ENCODE results near the gene CTSC. TPM values are rescaled to one million over a fixed set of nuclear protein-coding genes. Genes with fewer than 3 reads are reported as not detected.

CTSC gene
- total and polyA plus RNA-seq, 9 of the 15 experiments (the other 6 are each of a cell fraction or from before 2014, with no cell fraction given), result 113 to 403 (median 187) TPM

DNA sequence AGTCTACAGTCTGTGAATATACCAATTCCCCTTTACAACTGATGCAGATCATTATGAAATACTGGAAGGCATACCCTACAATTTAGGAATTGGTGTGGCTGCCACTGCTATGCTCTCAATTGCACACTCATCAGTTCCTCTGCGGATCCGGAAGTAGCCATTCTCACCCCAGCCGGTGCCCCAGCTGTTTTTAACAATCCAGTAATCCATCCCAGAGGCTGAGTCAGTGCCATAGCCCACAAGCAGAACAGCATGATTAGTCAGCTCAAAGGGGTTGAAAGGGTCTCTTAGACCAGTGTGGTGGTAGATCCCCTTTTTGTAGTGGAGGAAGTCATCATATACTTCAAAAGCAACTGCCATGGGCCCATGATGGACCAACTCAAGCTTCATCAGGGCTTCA lies 43.6 kb downstream of the CTSC start (continued):
- TF ChIP-seq ZNF174 (CRISPR knock-in tag; IDR thresholded peaks at IDR 0.05) (no peak), RFX1 (IDR thresholded peaks at IDR 0.05) (no peak), ZNF140 (CRISPR knock-in tag; IDR thresholded peaks at IDR 0.05) (no peak)

GRCh38 chr11:88292171-88292843 lies 45.2 kb downstream of the CTSC start:
- no peaks in the 10 kb centered on the region for H4K20me1 ChIP-seq (replicated peaks; ENCODE audit: control insufficient read depth, insufficient read depth, low read length)
- intact Hi-C loops (cut with micrococcal nuclease), result no loop called here
- H3K4me3 ChIP-seq, result no peak overlapping the region
- no peak overlapping the region for H3K9ac ChIP-seq (ENCODE audit: insufficient read depth in 1 of 2, low read depth in 2 of 2, low read length in 2 of 2)
- FAIRE-seq, result no peak
- H3K79me2 ChIP-seq (ENCODE audit: control insufficient read depth, insufficient read depth, low read length), result no peaks in the 10 kb centered on the region
- no TSS peak for BruUV-seq (replicated peaks)
- no peak for DNase-seq (ENCODE audit: extremely low read depth in 1 of 4, low spot score in 3 of 4)
- ChIA-PET CTCF (ENCODE audit: low intra/inter-chr PET ratio) (no interaction called here), POLR2A (no interaction called here)
- TF ChIP-seq NFIC (IDR thresholded peaks at IDR 0.05) (peak; percentile 67), ZNF133 (CRISPR knock-in tag; IDR thresholded peaks at IDR 0.05) (no peak), NFE2 (IDR thresholded peaks at IDR 0.05; ENCODE audit: low read depth) (no peak)
- H3K4me2 ChIP-seq (ENCODE audit: insufficient read depth, low read length), result no peak overlapping the region
- peaks cover 91% of the 10 kb centered on the region for H3K36me3 ChIP-seq (ENCODE audit: control insufficient read depth, insufficient read depth, low read length)
- H3K9me3 ChIP-seq (replicated peaks; ENCODE audit: control insufficient read depth, insufficient read depth, low read depth, low read length), result no peaks in the 10 kb centered on the region
- no peak for ATAC-seq
- WGBS (ENCODE audit: insufficient coverage, low coverage, missing lambda C conversion rate), result 87% methylated on average over 3 of the region's 3 CpGs
- H3K4me1 ChIP-seq (replicated peaks in 1 of 2; ENCODE audit: control insufficient read depth in 2 of 2, insufficient read depth in 2 of 2, low read length in 2 of 2), result no peaks in the 10 kb centered on the region
- no peaks in the 10 kb centered on the region for H3K27me3 ChIP-seq (ENCODE audit: control insufficient read depth in 2 of 2, insufficient read depth in 2 of 2, low read length in 2 of 2)
- no peaks in the 10 kb centered on the region for H3K9me1 ChIP-seq (ENCODE audit: control insufficient read depth, insufficient read depth, low read length)
- no peak overlapping the region for H3K27ac ChIP-seq (ENCODE audit: extremely low read depth, low read depth, low read length)
- no peak overlapping the region for H2AFZ ChIP-seq (ENCODE audit: low read depth, low read length)
- in situ Hi-C loops (cut with MboI), result no loop called here

All from K562 (cell line).